T-cell (primary cell): ENCODE data around the gene MATN1. TPM values are rescaled to one million over a fixed set of nuclear protein-coding genes. Genes with fewer than 3 reads are reported as not detected.

Source experiments
- ATAC-seq, 4 experiments: fragments of 200-7000 bp in 3 of 4; fragments of 150-1000 bp in 1 of 4; cut with Tn5 transposase; replicated peaks in 1 of 4; 1 replicate in 3 of 4; 2 replicates in 1 of 4; pipeline ENCODE4 v1.10.0; 2021; ENCODE audit warnings: moderate library complexity in 3 of 4, mild to moderate bottlenecking in 2 of 4, moderate number of reproducible peaks in 1 of 4
- CTCF ChIA-PET, 2 donors: fragments of 300-600 bp; sonication (Branson Sonifier 250); formaldehyde crosslinking; loops; one replicate each; lab custom pipeline; 2022; ENCODE audit warnings: antibody characterized with exemption in 2 of 2; lab: Charles Lee
- POLR2A ChIA-PET, 2 donors: fragments of 300-600 bp; sonication (Branson Sonifier 250); formaldehyde crosslinking; loops; one replicate each; lab custom pipeline; 2022; ENCODE audit warnings: antibody characterized with exemption in 2 of 2; lab: Charles Lee
- DNase-seq, 35 experiments: peaks; one replicate each; pipeline versions ENCODE4 v3.0.0 to v3.0.0-alpha.2; 2013 to 2023
- H3K27ac ChIP-seq: one replicate; pipeline ENCODE4 v1.5.1; 2013; ENCODE audit warnings: low read length
- H3K27me3 ChIP-seq, 2 experiments: replicated peaks in 1 of 2; 1 replicate in 1 of 2; 2 replicates in 1 of 2; pipeline versions ENCODE4 v1.6.1 to v1.7.0; 2013; ENCODE audit warnings: low read length in 1 of 2, mixed read lengths in 1 of 2; ENCODE audit not compliant: control insufficient read depth in 2 of 2, insufficient read depth in 2 of 2; ENCODE audit errors: extremely low read depth in 1 of 2
- H3K36me3 ChIP-seq, 2 donors: 1 replicate in 1 of 2; 2 replicates in 1 of 2; pipeline versions ENCODE4 v1.6.1 to v1.7.0; 2013; ENCODE audit warnings: low read length in 1 of 2; ENCODE audit not compliant: control insufficient read depth in 2 of 2, insufficient read depth in 1 of 2; ENCODE audit errors: extremely low read depth in 1 of 2
- H3K4me1 ChIP-seq, 2 experiments: 1 replicate in 1 of 2; 2 replicates in 1 of 2; pipeline versions ENCODE4 v1.6.1 to v1.7.0; 2013; ENCODE audit warnings: low read length in 2 of 2, mixed read lengths in 1 of 2; ENCODE audit not compliant: insufficient read depth in 2 of 2, control insufficient read depth in 1 of 2; ENCODE audit errors: extremely low read depth in 1 of 2
- H3K4me3 ChIP-seq, 2 donors: 1 replicate in 1 of 2; 2 replicates in 1 of 2; pipeline versions ENCODE4 v1.5.1 to v1.7.0; 2013; ENCODE audit warnings: mild to moderate bottlenecking in 2 of 2, low read length in 1 of 2, moderate library complexity in 1 of 2; ENCODE audit not compliant: control insufficient read depth in 1 of 2; ENCODE audit errors: extremely low read depth in 1 of 2
- H3K9me3 ChIP-seq: 2 replicates; pipeline ENCODE4 v1.7.0; 2013
- H3K27ac Mint-ChIP-seq, 2 donors: one replicate each; pipeline ENCODE4 v1.8.0; 2020 to 2021; ENCODE audit warnings: mild to moderate bottlenecking in 2 of 2, mixed read lengths in 2 of 2
- H3K27me3 Mint-ChIP-seq, 2 donors: one replicate each; pipeline ENCODE4 v1.8.0; 2021 to 2022; ENCODE audit warnings: mixed read lengths in 2 of 2
- H3K36me3 Mint-ChIP-seq: one replicate; pipeline ENCODE4 v1.8.0; 2021; ENCODE audit warnings: mixed read lengths
- H3K4me1 Mint-ChIP-seq, 3 donors: one replicate each; pipeline ENCODE4 v1.8.0; 2020 to 2022; ENCODE audit warnings: mixed read lengths in 3 of 3, mild to moderate bottlenecking in 1 of 3
- H3K4me3 Mint-ChIP-seq, 3 donors: one replicate each; pipeline ENCODE4 v1.8.0; 2020 to 2022; ENCODE audit warnings: mild to moderate bottlenecking in 3 of 3, mixed read lengths in 3 of 3, moderate library complexity in 3 of 3
- H3K9me3 Mint-ChIP-seq, 3 donors: one replicate each; pipeline ENCODE4 v1.8.0; 2020 to 2022; ENCODE audit warnings: mixed read lengths in 3 of 3
- WGBS: methylation state at CpG from one replicate; pipeline ENCODE4 v1.1.5; 2013; ENCODE audit warnings: missing lambda C conversion rate; ENCODE audit not compliant: insufficient coverage; 5-methylcytosine and 5-hydroxymethylcytosine counted together
- total RNA-seq, 35 experiments: library from RNA in 6 of 35; stranded (reverse) in 6 of 35; fragments of 120-200 nt in 1 of 35; gene quantifications; one replicate each; pipeline versions ENCODE4 v1.2.1 to v1.2.4 and lab custom pipeline; 2013 to 2026

MATN1 gene
- total RNA-seq, 5 donors from 2014 or later (not counting 1 experiment from before 2014, with no cell fraction given): 0.20 to 5.5 (median 0.60) TPM

DNA sequence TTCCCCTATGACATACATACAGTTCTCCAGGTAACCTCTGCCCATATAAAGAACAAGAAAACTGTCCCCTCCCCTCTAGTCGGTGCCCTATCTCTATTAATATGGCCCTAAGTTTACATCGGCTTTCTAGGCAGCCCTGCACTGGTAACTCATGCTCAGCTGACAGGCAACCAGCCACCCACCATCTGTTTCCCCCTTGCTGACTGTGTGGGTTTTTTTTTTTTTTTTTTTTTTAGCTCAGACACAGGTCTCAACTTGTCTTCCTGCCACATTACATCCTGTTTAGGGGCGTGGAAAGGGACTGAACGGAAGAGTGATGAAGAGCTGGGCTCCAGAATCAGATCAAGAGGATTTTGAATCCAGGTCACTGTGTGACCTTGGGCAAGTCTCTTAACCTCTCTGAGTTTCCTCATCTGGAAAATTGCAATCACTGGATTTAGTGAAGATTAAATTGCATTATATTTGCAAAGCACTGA, 20.2 kb upstream of the MATN1 start:
- Mint-ChIP-seq H3K4me3 (peak overlapping the region; percentile 50 to 98 (median 80)), H3K27ac (peak overlapping the region; percentile 96 to 98), H3K36me3 (peaks cover 57% of the 10 kb centered on the region), H3K27me3 (no peaks in the 10 kb centered on the region), H3K4me1 (peaks cover 96 to 99% (median 99%) of the 10 kb centered on the region in 3 donors), H3K9me3 (no peaks in the 10 kb centered on the region)
- H3K27me3 ChIP-seq: no peaks in the 10 kb centered on the region
- H3K4me1 ChIP-seq: peaks cover 75 to 100% of the 10 kb centered on the region in 2 experiments
- ChIA-PET POLR2A (interaction anchor here (0.6 to 2.0 kb wide), 11 partner anchors 8 to 900 kb away, joined by 3 to 27 read pairs (median 6); partner anchors contain the start of gene LAPTM5 (in 1 of the 2)), CTCF (interaction anchor here (0.6 to 3.6 kb wide), 15 partner anchors 9 to 1633 kb away, joined by 3 to 60 read pairs (median 8); partner anchors contain the start of gene LAPTM5 (in 1 of the 2))
- ATAC-seq (peak; percentile 79 to 86 (median 82)), DNase-seq (peak; percentile 32 to 90 (median 74))
- peak overlapping the region; percentile 79 for H3K27ac ChIP-seq
- WGBS: no CpG with 5 or more reads among the region's 4 CpGs
- no peaks in the 10 kb centered on the region for H3K9me3 ChIP-seq
- peak overlapping the region; percentile 32 to 58 for H3K4me3 ChIP-seq
- H3K36me3 ChIP-seq: peaks cover 20 to 58% of the 10 kb centered on the region in 2 donors

DNA sequence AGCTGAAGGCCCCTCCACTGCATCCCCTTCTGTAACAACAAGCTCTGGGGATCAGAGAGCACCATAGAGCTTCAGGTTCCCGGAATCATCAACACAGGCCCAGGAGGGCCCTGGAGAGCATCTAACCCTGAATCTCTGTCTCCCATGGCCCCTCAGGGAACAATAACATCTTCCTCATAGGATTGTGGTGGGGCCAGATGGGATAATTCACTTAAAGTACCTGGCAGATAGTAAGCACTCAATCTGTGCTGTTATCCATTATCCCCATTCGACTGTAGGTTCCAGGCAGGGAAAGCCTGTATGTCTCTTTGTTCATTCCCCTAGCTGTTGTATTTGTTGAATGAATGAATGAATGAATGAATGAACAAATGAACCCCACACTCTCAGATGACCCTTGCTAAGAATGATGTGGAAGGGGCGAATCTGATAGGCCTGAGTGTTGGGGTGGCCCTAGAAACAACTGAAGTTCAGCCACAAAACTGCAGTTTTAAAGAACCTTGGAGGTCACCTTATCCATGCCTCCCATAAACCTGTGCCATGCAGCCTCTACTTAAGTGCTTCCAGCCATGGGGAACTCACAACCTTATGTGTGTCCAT, 19.7 kb upstream of the MATN1 start:
- H3K4me3 ChIP-seq: peak overlapping the region in 1 of 2 donors; percentile 42
- ATAC-seq: no peak

DNA sequence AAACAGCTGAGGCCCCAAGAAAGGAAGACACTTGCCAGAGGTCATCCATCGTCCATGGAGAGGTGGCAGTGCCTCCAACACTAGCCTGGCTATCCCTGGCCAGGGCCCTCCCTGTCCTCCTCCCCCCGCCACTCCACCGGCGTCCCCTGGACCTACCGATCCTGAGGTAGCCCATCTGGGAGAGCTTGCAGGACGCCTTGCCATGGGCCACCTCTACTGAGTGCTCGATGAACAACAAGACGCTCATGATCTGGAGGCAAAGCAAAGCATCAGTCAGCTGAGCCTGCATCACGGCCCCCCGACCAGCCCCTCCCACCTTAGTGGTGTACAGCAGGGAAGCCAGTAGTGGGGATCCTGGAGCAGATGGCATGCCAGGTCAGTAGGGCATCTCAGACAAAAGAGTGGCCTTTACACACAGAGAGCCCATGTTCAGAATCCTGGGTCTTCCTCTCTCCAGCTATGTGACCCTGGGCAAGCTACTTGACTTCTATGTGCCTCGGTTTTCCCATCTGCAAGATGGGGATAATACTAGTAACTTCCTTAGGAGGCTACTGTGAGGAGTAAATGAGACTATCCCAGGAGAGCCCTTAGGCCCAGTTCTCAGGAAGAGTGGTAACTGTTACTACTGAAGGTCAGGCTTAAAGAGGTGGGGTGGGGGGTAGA, 19.0 kb upstream of the MATN1 start:
- H3K4me1 Mint-ChIP-seq: peaks cover 92 to 96% (median 96%) of the 10 kb centered on the region in 3 donors
- peak overlapping the region in 1 of 3 donors; percentile 98 for H3K4me3 Mint-ChIP-seq
- no peaks in the 10 kb centered on the region for H3K9me3 Mint-ChIP-seq
- peaks cover 23 to 59% of the 10 kb centered on the region in 2 donors for H3K36me3 ChIP-seq
- no peaks in the 10 kb centered on the region for H3K9me3 ChIP-seq
- peaks cover 65 to 100% of the 10 kb centered on the region in 2 experiments for H3K4me1 ChIP-seq
- DNase-seq (no peak), ATAC-seq (no peak)
- WGBS: 92% methylated on average over 9 of the region's 11 CpGs
- peaks cover 60% of the 10 kb centered on the region for H3K36me3 Mint-ChIP-seq
- H3K27ac Mint-ChIP-seq: peak overlapping the region; percentile 96 to 98
- ChIA-PET POLR2A (interaction anchor here in 1 of 2 donors (0.5 to 0.6 kb wide), 2 partner anchors 10 to 21 kb away, joined by 4 to 5 read pairs; no protein-coding TSS in a partner anchor), CTCF (interaction anchor here in 1 of 2 donors (0.6 to 3.6 kb wide), 6 partner anchors 12 to 40 kb away, joined by 3 to 60 read pairs (median 26); partner anchors contain the start of gene LAPTM5)
- no peaks in the 10 kb centered on the region for H3K27me3 Mint-ChIP-seq
- peak overlapping the region; percentile 79 for H3K27ac ChIP-seq
- no peaks in the 10 kb centered on the region for H3K27me3 ChIP-seq
- no peak overlapping the region for H3K4me3 ChIP-seq

More for the DNA sequence above, 19.7 kb upstream of the MATN1 start:
- Histone ChIP-seq H3K27me3 (no peaks in the 10 kb centered on the region), H3K36me3 (peaks cover 22 to 59% of the 10 kb centered on the region in 2 donors), H3K9me3 (no peaks in the 10 kb centered on the region), H3K27ac (peak overlapping the region; percentile 79), H3K4me1 (peaks cover 71 to 100% of the 10 kb centered on the region in 2 experiments)
- H3K27me3 Mint-ChIP-seq: no peaks in the 10 kb centered on the region
- peaks cover 94 to 99% (median 97%) of the 10 kb centered on the region in 3 donors for H3K4me1 Mint-ChIP-seq
- 100% methylated on average over 1 of the region's 3 CpGs for WGBS
- ChIA-PET POLR2A (interaction anchor here (1.2 to 2.0 kb wide), 5 partner anchors 9 to 24 kb away, joined by 3 to 27 read pairs (median 18); partner anchors contain the start of gene LAPTM5 (in 1 of the 2)), CTCF (interaction anchor here in 1 of 2 donors (0.6 to 3.6 kb wide), 10 partner anchors 9 to 39 kb away, joined by 3 to 60 read pairs (median 12); partner anchors contain the start of gene LAPTM5)
- no peak for DNase-seq
- H3K27ac Mint-ChIP-seq: peak overlapping the region; percentile 96 to 98
- peak overlapping the region; percentile 50 to 98 (median 80) for H3K4me3 Mint-ChIP-seq
- no peaks in the 10 kb centered on the region for H3K9me3 Mint-ChIP-seq
- peaks cover 58% of the 10 kb centered on the region for H3K36me3 Mint-ChIP-seq

DNA sequence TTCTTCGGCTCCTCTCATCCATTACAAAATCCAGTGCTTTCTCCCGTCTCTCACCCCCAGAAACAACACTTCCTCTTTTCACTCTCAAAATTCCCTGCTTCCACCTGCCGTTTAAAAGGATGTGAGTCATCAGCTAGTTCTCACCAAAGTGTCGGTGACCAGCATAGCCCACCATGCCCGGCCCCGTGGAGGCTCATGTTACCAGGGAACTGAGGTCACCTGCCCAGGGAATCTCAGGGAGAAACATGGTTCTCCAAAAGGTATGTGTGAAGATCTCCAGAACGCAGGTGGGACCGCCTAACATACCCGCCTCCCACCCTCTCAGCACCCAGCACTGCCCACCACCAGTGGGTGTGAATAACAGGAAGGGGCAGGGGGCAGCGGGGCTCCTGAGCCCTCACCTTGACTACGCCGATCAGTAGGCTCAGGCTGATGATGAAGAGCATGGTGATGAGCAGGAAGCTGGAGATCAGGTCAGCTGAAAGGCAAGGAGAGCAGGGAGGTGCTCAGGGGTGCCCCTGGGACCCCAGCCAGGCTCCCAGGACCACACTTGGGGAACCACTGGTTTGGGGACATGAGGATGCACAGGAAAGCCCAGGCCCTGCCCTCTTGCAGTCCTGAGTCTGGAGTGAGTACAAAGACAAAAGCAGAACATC, 18.0 kb upstream of the MATN1 start:
- Histone ChIP-seq H3K9me3 (no peaks in the 10 kb centered on the region), H3K27me3 (no peaks in the 10 kb centered on the region), H3K4me3 (no peak overlapping the region), H3K36me3 (peaks cover 25 to 67% of the 10 kb centered on the region in 2 donors), H3K4me1 (peaks cover 54 to 92% of the 10 kb centered on the region in 2 experiments), H3K27ac (peak overlapping the region; percentile 79)
- Mint-ChIP-seq H3K9me3 (no peaks in the 10 kb centered on the region), H3K27ac (peak overlapping the region; percentile 91 to 98), H3K27me3 (no peaks in the 10 kb centered on the region), H3K4me3 (peak overlapping the region; percentile 9 to 98 (median 24)), H3K4me1 (peaks cover 81 to 91% (median 89%) of the 10 kb centered on the region in 3 donors), H3K36me3 (peaks cover 61% of the 10 kb centered on the region)
- DNase-seq (no peak), ATAC-seq (no peak)
- ChIA-PET CTCF (interaction anchor here in 1 of 2 donors (0.5 to 1.3 kb wide), 2 partner anchors 39 to 43 kb away, joined by 3 to 4 read pairs; no protein-coding TSS in a partner anchor), POLR2A (interaction anchor here in 1 of 2 donors (0.6 kb wide), 1 partner anchor 1885 kb away, joined by 3 read pairs; no protein-coding TSS in a partner anchor)
- 29% methylated on average over 4 of the region's 12 CpGs for WGBS

DNA sequence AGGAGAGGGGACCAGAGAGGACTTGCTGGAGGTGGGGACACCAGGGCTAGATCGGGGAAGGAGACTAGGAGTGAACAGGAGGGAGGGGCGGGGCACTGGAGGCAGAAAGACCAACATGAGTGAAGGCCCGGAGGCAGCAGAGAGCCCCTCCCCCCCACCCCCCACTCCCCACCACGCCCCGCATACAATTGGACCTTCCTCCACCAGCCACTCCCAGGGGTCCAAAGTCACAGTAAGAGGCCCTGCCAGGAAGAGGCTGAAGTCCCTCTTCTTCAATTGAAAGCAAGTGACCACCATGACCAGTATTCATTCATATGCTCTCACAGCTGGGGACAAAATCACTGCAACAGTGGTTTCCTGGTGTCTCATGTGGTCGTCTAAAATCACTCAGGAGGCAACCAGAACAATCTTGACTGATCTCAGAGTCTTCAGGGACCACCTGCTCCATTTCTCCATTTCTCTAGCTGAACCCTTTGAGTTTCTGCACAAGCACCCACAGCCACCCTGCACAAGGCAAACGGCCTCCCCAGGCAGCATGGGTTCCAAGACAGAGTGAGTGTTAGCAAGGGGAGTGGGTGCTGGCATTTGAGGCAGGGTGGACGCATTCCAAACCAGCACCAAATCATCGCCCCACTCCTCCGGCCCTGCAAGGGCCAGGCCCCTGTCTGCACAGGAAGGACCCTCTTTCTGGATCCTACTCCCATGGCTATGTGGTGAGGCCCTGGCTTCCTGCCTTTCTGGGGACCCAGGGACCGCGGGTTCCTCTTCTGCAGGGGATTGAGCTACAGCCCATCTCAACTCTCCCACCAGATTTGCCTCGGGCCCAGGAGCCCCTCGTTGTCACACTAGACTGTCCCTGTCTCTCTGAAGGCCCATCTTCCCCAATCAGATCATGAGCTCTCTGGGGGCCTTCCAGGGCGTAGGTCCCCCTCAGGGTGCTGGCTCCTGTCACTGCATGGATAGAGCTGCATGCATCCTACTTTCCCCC, 17.2 kb upstream of the MATN1 start:
- POLR2A ChIA-PET: interaction anchor here in 1 of 2 donors (0.6 kb wide), 1 partner anchor 1886 kb away, joined by 3 read pairs; no protein-coding TSS in a partner anchor
- peaks cover 46 to 84% of the 10 kb centered on the region in 2 experiments for H3K4me1 ChIP-seq

More for the DNA sequence above, 17.2 kb upstream of the MATN1 start:
- Histone ChIP-seq H3K9me3 (no peaks in the 10 kb centered on the region), H3K36me3 (peaks cover 25 to 75% of the 10 kb centered on the region in 2 donors), H3K4me3 (peak overlapping the region in 1 of 2 donors; percentile 7), H3K27ac (peak overlapping the region; percentile 79), H3K27me3 (no peaks in the 10 kb centered on the region)
- DNase-seq: no peak
- H3K36me3 Mint-ChIP-seq: peaks cover 66% of the 10 kb centered on the region
- H3K27ac Mint-ChIP-seq: peak overlapping the region; percentile 91 to 98
- H3K4me1 Mint-ChIP-seq: peaks cover 73 to 86% (median 85%) of the 10 kb centered on the region in 3 donors
- CTCF ChIA-PET: interaction anchor here in 1 of 2 donors (0.5 to 1.3 kb wide), 2 partner anchors 39 to 43 kb away, joined by 3 to 4 read pairs; no protein-coding TSS in a partner anchor
- ATAC-seq: no peak
- no peaks in the 10 kb centered on the region for H3K9me3 Mint-ChIP-seq
- WGBS: 58% methylated on average over 7 of the region's 15 CpGs
- H3K4me3 Mint-ChIP-seq: peak overlapping the region in 2 of 3 donors; percentile 24 to 98
- no peaks in the 10 kb centered on the region for H3K27me3 Mint-ChIP-seq
